Peyer's patch (tissue), 4 donors: ENCODE results near the gene CCDC88C.

Experiments
- POLR2A ChIP-seq, 2 donors: fragments of 450-650 bp; IDR thresholded peaks; one replicate each; pipeline ENCODE4 v1.5.1; 2017; ENCODE audit warnings: antibody characterized with exemption in 2 of 2, mild to moderate bottlenecking in 2 of 2, moderate library complexity in 2 of 2
- TF ChIP-seq, protein P1 (sequence below), 6 experiments: fragments of 450-650 bp in 4 of 6; fragments of 200-600 bp in 2 of 6; sonication (generic) in 1 of 6; IDR thresholded peaks; one replicate each; pipeline ENCODE4 v1.5.1; 2017 to 2019; ENCODE audit warnings: antibody characterized with exemption in 6 of 6, mild to moderate bottlenecking in 3 of 6, moderate library complexity in 1 of 6

DNA sequence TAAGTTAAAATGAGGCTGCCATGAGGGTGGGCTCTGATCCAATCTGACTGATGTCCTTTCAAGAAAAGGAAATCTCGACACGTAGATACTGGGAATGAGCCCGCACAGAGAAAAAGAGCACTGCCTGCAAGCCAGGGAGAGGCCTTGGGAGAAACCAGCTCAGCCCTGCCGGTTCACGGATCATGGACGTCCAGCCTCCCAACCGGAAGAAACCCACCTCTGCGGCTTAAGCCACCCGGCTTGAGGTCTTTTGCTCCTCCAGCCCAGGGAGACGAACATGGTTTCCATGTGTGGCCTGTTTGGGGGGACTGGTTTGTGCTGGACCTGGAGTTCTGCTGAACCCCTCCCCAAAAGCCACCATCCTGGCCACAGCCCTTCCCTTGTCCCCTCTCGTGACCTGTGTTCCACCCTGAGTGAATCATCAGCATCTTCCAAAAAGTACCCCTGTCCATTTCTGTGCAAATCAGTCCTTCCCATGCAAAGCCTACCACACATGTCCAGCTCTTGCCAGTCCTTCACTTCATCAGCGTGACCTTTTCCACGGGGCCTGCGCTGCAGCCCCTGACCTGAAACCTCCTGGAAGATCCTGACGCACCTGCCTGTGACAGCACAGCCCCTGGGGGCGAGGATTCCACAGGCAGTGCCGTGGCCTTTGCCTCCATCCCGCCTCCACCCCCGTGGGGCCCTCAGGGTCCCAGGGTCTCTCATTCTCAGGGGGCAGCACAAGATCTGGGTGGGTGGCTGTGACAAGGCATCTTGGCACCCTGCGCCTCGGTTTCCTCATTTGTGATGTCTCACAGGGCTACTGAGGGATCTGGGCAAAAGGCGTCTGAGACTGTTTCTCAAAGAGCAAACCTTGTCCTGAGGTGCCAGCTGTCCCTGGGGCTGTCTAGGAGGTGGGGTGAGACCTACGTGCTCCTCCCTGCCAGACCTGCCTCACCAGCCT, 121.5 kb downstream of the CCDC88C start:
- TF ChIP-seq, protein P1, sequence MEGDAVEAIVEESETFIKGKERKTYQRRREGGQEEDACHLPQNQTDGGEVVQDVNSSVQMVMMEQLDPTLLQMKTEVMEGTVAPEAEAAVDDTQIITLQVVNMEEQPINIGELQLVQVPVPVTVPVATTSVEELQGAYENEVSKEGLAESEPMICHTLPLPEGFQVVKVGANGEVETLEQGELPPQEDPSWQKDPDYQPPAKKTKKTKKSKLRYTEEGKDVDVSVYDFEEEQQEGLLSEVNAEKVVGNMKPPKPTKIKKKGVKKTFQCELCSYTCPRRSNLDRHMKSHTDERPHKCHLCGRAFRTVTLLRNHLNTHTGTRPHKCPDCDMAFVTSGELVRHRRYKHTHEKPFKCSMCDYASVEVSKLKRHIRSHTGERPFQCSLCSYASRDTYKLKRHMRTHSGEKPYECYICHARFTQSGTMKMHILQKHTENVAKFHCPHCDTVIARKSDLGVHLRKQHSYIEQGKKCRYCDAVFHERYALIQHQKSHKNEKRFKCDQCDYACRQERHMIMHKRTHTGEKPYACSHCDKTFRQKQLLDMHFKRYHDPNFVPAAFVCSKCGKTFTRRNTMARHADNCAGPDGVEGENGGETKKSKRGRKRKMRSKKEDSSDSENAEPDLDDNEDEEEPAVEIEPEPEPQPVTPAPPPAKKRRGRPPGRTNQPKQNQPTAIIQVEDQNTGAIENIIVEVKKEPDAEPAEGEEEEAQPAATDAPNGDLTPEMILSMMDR (IDR thresholded peaks at IDR 0.05) = no peak
- TF ChIP-seq POLR2A (IDR thresholded peaks at IDR 0.05) = no peak
